Smooth muscle cell (in vitro differentiated cells): ENCODE measurements around the gene CAB39L. TPM values are rescaled to one million over a fixed set of nuclear protein-coding genes. Genes with fewer than 3 reads are reported as not detected.

ENCODE experiments used
- DNase-seq: peaks from one replicate; lab custom pipeline; 2025; ENCODE audit not compliant: unreplicated experiment; lab: John Stamatoyannopoulos, UW
- H2AFZ ChIP-seq: fragments of 200-600 bp; sonication (generic); 2 replicates; pipeline ENCODE4 v1.6.0; 2016; ENCODE audit warnings: antibody characterized with exemption, low read depth, mild to moderate bottlenecking
- H3F3A ChIP-seq: fragments of 200-600 bp; sonication (generic); 2 replicates; pipeline ENCODE4 v1.6.0; 2017; ENCODE audit warnings: antibody characterized with exemption, low read depth
- H3K27ac ChIP-seq: fragments of 200-600 bp; sonication (generic); 2 replicates; pipeline ENCODE4 v1.5.1; 2016; ENCODE audit warnings: low read depth, mild to moderate bottlenecking
- H3K27me3 ChIP-seq: fragments of 200-600 bp; sonication (generic); 2 replicates; pipeline ENCODE4 v1.6.1; 2016; ENCODE audit warnings: low read depth, mild to moderate bottlenecking
- H3K36me3 ChIP-seq: fragments of 200-600 bp; sonication (generic); 2 replicates; pipeline ENCODE4 v1.5.1; 2016; ENCODE audit warnings: low read depth
- H3K4me1 ChIP-seq: fragments of 200-600 bp; sonication (generic); 2 replicates; pipeline ENCODE4 v1.5.1; 2016; ENCODE audit warnings: low read depth
- H3K4me2 ChIP-seq: fragments of 200-600 bp; sonication (generic); 2 replicates; pipeline ENCODE4 v1.6.0; 2016; ENCODE audit warnings: mild to moderate bottlenecking
- H3K4me3 ChIP-seq: fragments of 200-600 bp; sonication (generic); 2 replicates; pipeline ENCODE4 v1.5.1; 2016; ENCODE audit warnings: mild to moderate bottlenecking
- H3K79me2 ChIP-seq: fragments of 200-600 bp; sonication (generic); 2 replicates; pipeline ENCODE4 v1.6.0; 2016; ENCODE audit warnings: low read depth, mild to moderate bottlenecking
- H3K9ac ChIP-seq: fragments of 200-600 bp; sonication (generic); 2 replicates; pipeline ENCODE4 v1.6.0; 2016; ENCODE audit warnings: low read depth
- H3K9me3 ChIP-seq: fragments of 200-600 bp; sonication (generic); replicated peaks from 2 replicates; pipeline ENCODE4 v1.5.1; 2016; ENCODE audit warnings: low read depth
- H4K20me1 ChIP-seq: fragments of 200-600 bp; sonication (generic); 2 replicates; pipeline ENCODE4 v1.6.0; 2016; ENCODE audit warnings: low read depth
- WGBS: methylation state at CpG from one replicate; pipeline ENCODE4 v1.1.7; 2016; ENCODE audit warnings: low lambda C conversion rate; 5-methylcytosine and 5-hydroxymethylcytosine counted together
- polyA plus RNA-seq: library from polyadenylated mRNA; unstranded; fragments of >200 nt; fragmentation: Nextera tagmentation; extraction: Ambion mirVana; gene quantifications from 2 replicates; pipeline ENCODE4 v1.2.1, GENCODE V29; 2016
- total RNA-seq: library from RNA; depleted of rRNA; stranded (reverse); fragments of >200 nt; gene quantifications from 2 replicates; pipeline ENCODE4 v1.2.3, GENCODE V29; 2014
- TF ChIP-seq, protein P1 (sequence below): fragments of 200-600 bp; sonication (generic); IDR thresholded peaks from 2 replicates; pipeline ENCODE4 v1.5.1; 2017; ENCODE audit warnings: borderline replicate concordance, mild to moderate bottlenecking, antibody characterized with exemption; ENCODE audit not compliant: insufficient read depth, poor library complexity, severe bottlenecking

CAB39L gene
- total and polyA plus RNA-seq, 2 experiments from 2014 or later = 13.2 to 13.8 TPM

DNA sequence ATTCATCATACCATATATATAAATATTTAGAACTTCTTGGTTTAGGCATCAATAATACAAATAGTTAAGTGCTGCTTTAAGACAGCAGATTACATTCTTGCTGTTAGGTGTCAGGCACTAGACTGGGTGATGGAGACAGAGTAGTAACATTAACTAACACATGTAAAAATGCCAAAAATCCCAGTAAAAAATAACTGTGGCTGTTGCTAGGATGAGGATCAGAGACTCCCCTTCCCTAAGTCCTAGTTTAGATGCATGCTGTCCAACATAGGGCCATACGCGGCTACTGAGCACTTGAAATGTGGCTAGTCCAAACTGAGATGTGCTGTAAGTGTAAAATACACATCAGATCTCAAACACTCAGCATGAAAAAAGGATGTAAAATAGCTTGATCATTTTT, 101.4 kb downstream of the CAB39L start:
- Histone ChIP-seq H3K4me2 (no peak overlapping the region), H2AFZ (no peak overlapping the region), H3K36me3 (no peaks in the 10 kb centered on the region), H3F3A (no peaks in the 10 kb centered on the region), H3K79me2 (no peaks in the 10 kb centered on the region), H3K9ac (no peak overlapping the region), H3K27ac (no peak overlapping the region), H3K27me3 (no peaks in the 10 kb centered on the region), H3K9me3 (no peaks in the 10 kb centered on the region), H4K20me1 (no peaks in the 10 kb centered on the region), H3K4me3 (no peak overlapping the region), H3K4me1 (peaks cover 4% of the 10 kb centered on the region)
- TF ChIP-seq, protein P1, sequence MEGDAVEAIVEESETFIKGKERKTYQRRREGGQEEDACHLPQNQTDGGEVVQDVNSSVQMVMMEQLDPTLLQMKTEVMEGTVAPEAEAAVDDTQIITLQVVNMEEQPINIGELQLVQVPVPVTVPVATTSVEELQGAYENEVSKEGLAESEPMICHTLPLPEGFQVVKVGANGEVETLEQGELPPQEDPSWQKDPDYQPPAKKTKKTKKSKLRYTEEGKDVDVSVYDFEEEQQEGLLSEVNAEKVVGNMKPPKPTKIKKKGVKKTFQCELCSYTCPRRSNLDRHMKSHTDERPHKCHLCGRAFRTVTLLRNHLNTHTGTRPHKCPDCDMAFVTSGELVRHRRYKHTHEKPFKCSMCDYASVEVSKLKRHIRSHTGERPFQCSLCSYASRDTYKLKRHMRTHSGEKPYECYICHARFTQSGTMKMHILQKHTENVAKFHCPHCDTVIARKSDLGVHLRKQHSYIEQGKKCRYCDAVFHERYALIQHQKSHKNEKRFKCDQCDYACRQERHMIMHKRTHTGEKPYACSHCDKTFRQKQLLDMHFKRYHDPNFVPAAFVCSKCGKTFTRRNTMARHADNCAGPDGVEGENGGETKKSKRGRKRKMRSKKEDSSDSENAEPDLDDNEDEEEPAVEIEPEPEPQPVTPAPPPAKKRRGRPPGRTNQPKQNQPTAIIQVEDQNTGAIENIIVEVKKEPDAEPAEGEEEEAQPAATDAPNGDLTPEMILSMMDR = no peak
- 85% methylated on average over 2 of the region's 2 CpGs for WGBS
- DNase-seq = no peak

DNA sequence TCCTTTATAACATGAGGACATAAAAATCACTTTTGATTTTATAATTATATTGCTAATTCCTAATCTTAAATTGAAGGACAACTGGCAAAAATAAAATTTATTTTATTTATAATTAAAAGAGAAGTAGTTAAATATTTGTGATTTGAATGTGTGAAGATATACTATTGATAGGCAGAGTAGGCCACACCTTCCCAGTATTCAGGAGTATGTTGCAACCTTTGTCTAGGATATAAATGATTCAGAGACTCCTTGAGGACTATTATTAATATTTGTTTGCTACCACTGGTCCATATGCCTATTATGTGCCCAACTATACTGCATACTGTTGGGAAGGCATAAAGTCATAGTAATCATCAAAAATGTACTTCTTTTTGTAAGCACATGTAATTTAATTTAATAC, 101.9 kb downstream of the CAB39L start:
- H3K4me1 ChIP-seq = peaks cover 4% of the 10 kb centered on the region
- H3K4me3 ChIP-seq = no peak overlapping the region
- no peak overlapping the region for H3K9ac ChIP-seq
- no peaks in the 10 kb centered on the region for H3K9me3 ChIP-seq
- H3K36me3 ChIP-seq = no peaks in the 10 kb centered on the region
- TF ChIP-seq, protein P1 = no peak
- DNase-seq = no peak
- no peaks in the 10 kb centered on the region for H3K79me2 ChIP-seq
- no peaks in the 10 kb centered on the region for H3F3A ChIP-seq
- H4K20me1 ChIP-seq = no peaks in the 10 kb centered on the region
- no peak overlapping the region for H3K4me2 ChIP-seq
- no peak overlapping the region for H3K27ac ChIP-seq
- no peak overlapping the region for H2AFZ ChIP-seq
- H3K27me3 ChIP-seq = no peaks in the 10 kb centered on the region

DNA sequence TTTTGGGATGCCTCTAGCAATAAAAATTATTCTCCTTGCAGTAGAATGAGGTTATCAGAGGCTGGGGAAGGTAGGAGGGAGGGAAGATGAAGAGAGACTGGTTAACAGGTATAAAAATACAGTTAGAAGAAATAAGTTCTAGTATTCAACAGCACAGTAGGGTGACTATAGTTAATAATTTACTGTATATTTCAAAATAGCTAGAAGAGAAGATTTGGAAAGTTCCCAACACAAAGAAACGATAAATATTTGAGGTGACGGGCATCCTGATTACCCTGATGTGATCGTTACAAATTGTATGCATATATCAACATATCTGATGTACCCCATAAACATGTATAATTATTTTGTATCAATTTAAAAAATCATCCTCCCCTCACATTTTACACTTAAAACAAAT, 102.3 kb downstream of the CAB39L start:
- Histone ChIP-seq H3K27me3 (no peaks in the 10 kb centered on the region), H4K20me1 (no peaks in the 10 kb centered on the region), H3F3A (no peaks in the 10 kb centered on the region), H3K9me3 (no peaks in the 10 kb centered on the region), H3K27ac (no peak overlapping the region), H2AFZ (no peak overlapping the region), H3K4me3 (no peak overlapping the region), H3K4me1 (peaks cover 4% of the 10 kb centered on the region), H3K79me2 (no peaks in the 10 kb centered on the region), H3K36me3 (no peaks in the 10 kb centered on the region), H3K9ac (no peak overlapping the region), H3K4me2 (no peak overlapping the region)
- DNase-seq = no peak
- 96% methylated on average over 3 of the region's 3 CpGs for WGBS
- TF ChIP-seq, protein P1 = no peak

DNA sequence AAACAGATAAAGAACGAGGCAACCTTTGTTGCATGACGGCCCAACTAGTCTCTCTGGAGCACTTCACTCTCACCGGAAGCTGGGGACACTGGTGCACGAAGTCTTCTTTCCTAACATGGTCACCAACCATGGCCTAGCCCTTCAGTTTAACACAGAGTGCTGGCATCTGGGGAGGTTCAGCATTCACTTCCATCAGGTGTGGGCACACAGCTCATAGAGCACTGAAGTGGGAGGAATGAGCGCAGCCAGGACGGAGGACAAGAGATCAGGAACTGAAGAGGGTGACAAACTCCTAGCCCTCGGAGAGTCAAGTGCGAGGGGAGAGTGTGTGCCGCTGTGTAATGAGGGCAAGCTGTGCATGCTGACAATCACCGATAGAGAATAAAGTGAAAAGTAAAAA, 103.7 kb downstream of the CAB39L start:
- peaks cover 4% of the 10 kb centered on the region for H3K4me1 ChIP-seq
- no peaks in the 10 kb centered on the region for H3K27me3 ChIP-seq
- 97% methylated on average over 10 of the region's 10 CpGs for WGBS
- no peaks in the 10 kb centered on the region for H4K20me1 ChIP-seq
- H2AFZ ChIP-seq = no peak overlapping the region
- DNase-seq = no peak
- H3K79me2 ChIP-seq = no peaks in the 10 kb centered on the region
- H3K9ac ChIP-seq = no peak overlapping the region
- H3K9me3 ChIP-seq = no peaks in the 10 kb centered on the region
- H3K27ac ChIP-seq = no peak overlapping the region
- H3K4me3 ChIP-seq = no peak overlapping the region
- H3F3A ChIP-seq = no peaks in the 10 kb centered on the region
- H3K4me2 ChIP-seq = no peak overlapping the region
- TF ChIP-seq, protein P1 = no peak
- no peaks in the 10 kb centered on the region for H3K36me3 ChIP-seq
